Measurements from ENCODE around the gene KASH5. TPM values are rescaled to one million over a fixed set of nuclear protein-coding genes. Genes with fewer than 3 reads are reported as not detected.

The KASH5 gene
- total RNA-seq, 2 donors from 2014 or later = not detected

DNA sequence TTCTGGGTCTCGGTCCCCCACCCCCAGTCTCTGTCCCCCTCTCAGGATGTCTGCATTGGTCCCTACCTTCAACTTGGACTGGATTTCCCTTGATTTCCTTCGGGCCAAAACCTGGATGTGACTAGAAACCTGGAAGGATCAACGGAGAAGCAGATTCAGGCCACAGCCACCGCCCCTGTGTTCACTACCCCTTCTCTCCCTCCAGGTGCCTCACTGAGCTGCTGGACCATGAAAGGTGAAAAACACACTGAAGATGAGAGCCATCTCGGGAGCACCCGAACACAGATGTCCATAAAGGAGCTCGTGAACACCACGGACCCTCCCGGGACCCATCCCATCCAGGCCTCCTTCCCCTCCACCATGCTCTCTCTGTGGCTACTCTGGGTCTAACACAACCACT lies 30.9 kb upstream of the KASH5 start:
- no peak overlapping the region for H3K4me3 ChIP-seq
- no peak overlapping the region for H3K9ac ChIP-seq (ENCODE audit: low read depth in 2 of 2, low read length in 2 of 2)
- TF ChIP-seq, protein P1, sequence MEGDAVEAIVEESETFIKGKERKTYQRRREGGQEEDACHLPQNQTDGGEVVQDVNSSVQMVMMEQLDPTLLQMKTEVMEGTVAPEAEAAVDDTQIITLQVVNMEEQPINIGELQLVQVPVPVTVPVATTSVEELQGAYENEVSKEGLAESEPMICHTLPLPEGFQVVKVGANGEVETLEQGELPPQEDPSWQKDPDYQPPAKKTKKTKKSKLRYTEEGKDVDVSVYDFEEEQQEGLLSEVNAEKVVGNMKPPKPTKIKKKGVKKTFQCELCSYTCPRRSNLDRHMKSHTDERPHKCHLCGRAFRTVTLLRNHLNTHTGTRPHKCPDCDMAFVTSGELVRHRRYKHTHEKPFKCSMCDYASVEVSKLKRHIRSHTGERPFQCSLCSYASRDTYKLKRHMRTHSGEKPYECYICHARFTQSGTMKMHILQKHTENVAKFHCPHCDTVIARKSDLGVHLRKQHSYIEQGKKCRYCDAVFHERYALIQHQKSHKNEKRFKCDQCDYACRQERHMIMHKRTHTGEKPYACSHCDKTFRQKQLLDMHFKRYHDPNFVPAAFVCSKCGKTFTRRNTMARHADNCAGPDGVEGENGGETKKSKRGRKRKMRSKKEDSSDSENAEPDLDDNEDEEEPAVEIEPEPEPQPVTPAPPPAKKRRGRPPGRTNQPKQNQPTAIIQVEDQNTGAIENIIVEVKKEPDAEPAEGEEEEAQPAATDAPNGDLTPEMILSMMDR (IDR thresholded peaks at IDR 0.05) = no peak
- no peak for DNase-seq
- no peaks in the 10 kb centered on the region for H3K9me3 ChIP-seq
- no peaks in the 10 kb centered on the region for H3K4me1 ChIP-seq
- intact Hi-C loops (cut with DNase I) = no loop called here
- H3K36me3 ChIP-seq = no peaks in the 10 kb centered on the region
- H3K27me3 ChIP-seq = no peaks in the 10 kb centered on the region
- no peak overlapping the region for H3K27ac ChIP-seq

DNA sequence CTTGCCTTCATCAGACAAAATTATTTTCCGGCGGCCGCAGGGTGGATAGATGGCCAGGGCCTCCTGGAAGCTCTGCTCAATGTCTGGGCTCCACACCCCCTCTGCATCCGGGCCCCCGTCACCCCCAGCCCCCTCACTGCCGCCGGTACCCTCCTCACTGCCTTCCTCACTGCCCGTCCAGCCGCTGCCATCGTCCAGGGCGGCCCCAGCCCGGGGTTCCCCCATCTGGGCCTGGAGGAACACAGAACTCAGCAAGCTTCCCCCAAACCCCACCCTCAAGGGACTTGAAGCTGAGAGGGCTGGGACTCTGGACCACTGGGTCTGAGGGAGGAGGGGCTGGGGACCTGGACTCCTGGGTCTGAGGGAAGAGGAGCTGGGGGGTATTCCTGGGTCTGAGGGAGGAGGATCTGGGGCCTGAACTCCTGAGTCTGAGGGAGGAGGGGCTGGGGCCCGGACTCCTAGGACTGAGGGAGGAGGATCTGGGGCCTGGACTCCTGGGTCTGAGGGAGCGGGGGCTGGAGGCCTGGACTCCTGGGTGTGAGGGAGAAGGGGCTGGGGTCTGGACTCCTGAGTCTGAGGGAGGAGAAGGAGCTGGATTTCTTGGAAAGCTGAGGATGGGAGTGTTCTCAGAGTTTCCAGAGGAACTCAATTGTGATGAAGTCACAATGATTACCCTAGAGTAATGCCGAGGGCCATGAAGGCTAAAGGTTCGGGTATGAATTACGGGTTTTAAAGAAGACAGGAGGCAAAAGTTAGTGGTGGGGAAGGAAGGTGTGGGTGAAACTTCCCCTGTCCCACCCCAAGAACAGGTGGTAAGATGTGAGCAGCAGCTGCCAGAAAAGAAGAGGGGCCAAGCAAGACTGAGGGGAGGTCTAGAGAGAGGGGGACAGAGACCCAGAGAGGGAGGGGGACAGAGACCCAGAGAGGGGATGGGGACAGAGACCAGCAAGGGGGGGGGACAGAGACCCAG lies 27.9 kb upstream of the KASH5 start:
- H3K4me3 ChIP-seq = no peak overlapping the region
- no peaks in the 10 kb centered on the region for H3K4me1 ChIP-seq

DNA sequence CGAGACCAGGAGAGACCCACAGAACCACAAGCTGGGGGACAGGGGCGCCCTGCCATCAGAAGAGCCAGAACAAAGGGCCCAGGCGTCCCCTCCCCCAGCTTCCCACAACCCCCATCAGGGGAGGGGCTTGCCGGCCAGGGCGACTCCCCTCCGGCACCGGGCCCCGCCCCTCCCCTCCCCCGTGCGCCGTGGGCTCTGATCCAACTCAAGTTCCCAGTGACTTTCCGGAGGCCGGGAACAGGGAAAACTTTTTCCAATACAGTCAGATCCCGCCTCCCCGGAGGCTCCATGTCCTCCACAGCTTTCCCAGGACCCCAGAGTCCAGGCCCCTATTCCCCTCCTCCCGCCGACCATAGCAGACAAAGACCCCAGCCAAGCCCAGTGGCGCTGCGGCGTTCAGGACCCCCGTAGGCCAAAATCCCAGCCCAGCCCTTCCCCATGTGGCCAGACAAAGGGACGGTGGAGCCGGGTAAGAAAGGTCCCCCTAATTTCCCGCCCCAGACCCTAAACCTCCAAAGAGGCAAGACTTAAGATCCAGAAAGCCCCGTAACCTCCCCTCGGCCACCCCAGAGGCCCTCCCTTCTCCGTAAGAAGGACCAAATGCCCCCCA lies 26.5 kb upstream of the KASH5 start:
- no peaks in the 10 kb centered on the region for H3K4me1 ChIP-seq
- DNase-seq = peak; percentile 88
- TF ChIP-seq, protein P1 (IDR thresholded peaks at IDR 0.05) = no peak
- peak overlapping the region; percentile 84 to 89 for H3K9ac ChIP-seq (ENCODE audit: low read depth in 2 of 2, low read length in 2 of 2)
- H3K9me3 ChIP-seq = no peaks in the 10 kb centered on the region
- H3K27ac ChIP-seq = peak overlapping the region; percentile 84
- H3K36me3 ChIP-seq = no peaks in the 10 kb centered on the region
- H3K4me3 ChIP-seq = peak overlapping the region; percentile 62
- intact Hi-C loops (cut with DNase I) = no loop called here
- no peaks in the 10 kb centered on the region for H3K27me3 ChIP-seq

More for the DNA sequence above, 27.9 kb upstream of the KASH5 start:
- Histone ChIP-seq H3K9ac (ENCODE audit: low read depth in 2 of 2, low read length in 2 of 2) (no peak overlapping the region), H3K36me3 (no peaks in the 10 kb centered on the region), H3K27ac (no peak overlapping the region), H3K27me3 (no peaks in the 10 kb centered on the region), H3K9me3 (no peaks in the 10 kb centered on the region)
- no peak for DNase-seq
- TF ChIP-seq, protein P1 (IDR thresholded peaks at IDR 0.05) = no peak
- intact Hi-C loops (cut with DNase I) = no loop called here

DNA sequence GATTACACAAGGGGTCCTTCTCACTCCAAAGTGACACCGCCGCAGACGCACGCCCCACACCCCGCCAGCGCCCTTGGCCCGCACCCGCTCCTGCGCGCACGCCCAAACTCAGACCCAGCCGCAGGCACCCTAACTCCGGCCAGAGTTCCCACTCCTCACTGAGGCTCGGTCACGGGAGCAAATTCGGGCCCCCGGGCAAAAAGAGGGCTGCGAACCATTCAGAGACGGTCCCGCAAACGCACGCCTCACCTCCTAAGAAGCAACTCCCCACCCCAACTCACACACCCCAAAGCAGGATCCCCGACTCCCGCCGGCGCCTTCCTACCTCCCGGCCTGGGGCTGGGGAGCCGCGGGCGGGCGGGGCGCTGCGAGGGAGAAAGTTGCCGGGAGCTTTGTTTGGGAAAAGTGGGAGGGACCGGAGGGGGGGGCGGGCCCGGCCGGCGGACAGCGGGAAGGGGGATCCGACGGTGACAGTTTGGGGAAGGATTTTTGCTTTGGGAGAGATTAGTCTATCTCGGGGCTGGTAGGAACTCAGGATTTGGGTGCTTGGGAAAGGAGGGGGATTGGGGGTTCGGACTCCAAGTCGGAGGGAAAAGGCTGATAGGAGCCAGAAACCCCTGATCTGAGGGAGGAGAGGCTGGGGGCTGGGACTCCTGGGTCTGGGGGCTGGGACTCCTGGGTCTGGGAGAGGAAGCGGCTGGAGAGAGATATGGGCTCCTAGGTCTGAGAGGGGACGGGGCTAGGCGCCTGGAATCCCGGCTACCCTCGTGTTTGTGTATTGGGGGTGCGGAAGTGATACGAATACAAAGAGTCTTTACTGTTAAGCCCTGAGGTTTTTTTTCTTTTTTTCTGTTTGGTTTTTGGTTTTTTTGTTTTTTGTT lies 25.8 kb upstream of the KASH5 start, which contains the start of gene TEAD2:
TSS of gene TEAD2 (minus strand) at position 369 of the 881 bp plus-strand sequence. CDS start 2,341 bp downstream, outside the sequence.
- TF ChIP-seq, protein P1 (IDR thresholded peaks at IDR 0.05) = no peak
- peak within 1 kb of the TSS; percentile 84 for H3K27ac ChIP-seq
- H3K4me3 ChIP-seq = peak within 1 kb of the TSS; percentile 62
- intact Hi-C loops (cut with DNase I) = no loop called here
- H3K36me3 ChIP-seq = no peaks in the 10 kb centered on the region
- H3K4me1 ChIP-seq = no peaks in the 10 kb centered on the region
- H3K27me3 ChIP-seq = no peaks in the 10 kb centered on the region
- no peaks in the 10 kb centered on the region for H3K9me3 ChIP-seq
- peak within 1 kb of the TSS; percentile 84 to 89 for H3K9ac ChIP-seq (ENCODE audit: low read depth in 2 of 2, low read length in 2 of 2)
- DNase-seq = peak; percentile 86

DNA sequence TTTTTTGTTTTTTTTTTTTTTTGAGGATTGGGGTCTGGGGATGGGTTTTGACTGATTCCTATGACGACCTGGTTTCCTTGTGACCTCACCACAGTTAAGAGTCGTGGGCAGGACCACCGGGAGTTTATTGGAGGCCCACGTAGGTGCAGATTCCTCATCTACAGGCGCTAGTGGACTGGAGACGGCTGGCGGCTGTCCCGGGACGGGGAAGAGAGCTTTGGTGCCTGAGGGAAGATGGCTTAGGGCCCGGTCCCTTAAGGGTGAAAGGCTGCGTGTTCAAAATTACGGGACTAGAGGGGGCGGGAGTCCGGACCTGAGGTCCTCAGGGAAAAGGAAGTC lies 25.2 kb upstream of the KASH5 start:
- TF ChIP-seq, protein P1 (IDR thresholded peaks at IDR 0.05) = no peak
- Histone ChIP-seq H3K4me1 (no peaks in the 10 kb centered on the region), H3K4me3 (peak overlapping the region; percentile 62), H3K36me3 (no peaks in the 10 kb centered on the region), H3K9ac (ENCODE audit: low read depth in 2 of 2, low read length in 2 of 2) (peak overlapping the region; percentile 47 to 58), H3K9me3 (no peaks in the 10 kb centered on the region), H3K27me3 (no peaks in the 10 kb centered on the region), H3K27ac (peak overlapping the region; percentile 84)
- intact Hi-C loops (cut with DNase I) = no loop called here
- peak; percentile 56 for DNase-seq

Data from colonic mucosa (tissue), 4 donors.